ENCODE data around the gene DIAPH3. TPM values are rescaled to one million over a fixed set of nuclear protein-coding genes. Genes with fewer than 3 reads are reported as not detected.

Gene DIAPH3
- total RNA-seq, 5 donors from 2014 or later (not counting 1 experiment from before 2014, with no cell fraction given), result 0.14 to 0.45 (median 0.30) TPM

- Histone ChIP-seq H3K4me1 (ENCODE audit: control insufficient read depth in 1 of 2, extremely low read depth in 1 of 2, insufficient read depth in 2 of 2, low read length in 2 of 2) (no peaks in the 10 kb centered on the region), H3K27ac (ENCODE audit: low read length) (no peak overlapping the region), H3K9me3 (no peaks in the 10 kb centered on the region), H3K27me3 (replicated peaks in 1 of 2; ENCODE audit: control insufficient read depth in 2 of 2, extremely low read depth in 1 of 2, insufficient read depth in 2 of 2, low read length in 1 of 2) (no peaks in the 10 kb centered on the region), H3K4me3 (ENCODE audit: control insufficient read depth in 1 of 2, extremely low read depth in 1 of 2, low read length in 1 of 2) (no peak overlapping the region), H3K36me3 (ENCODE audit: control insufficient read depth in 2 of 2, extremely low read depth in 1 of 2, insufficient read depth in 1 of 2, low read length in 1 of 2) (no peaks in the 10 kb centered on the region)
- peaks cover 0 to 4% (median 0%) of the 10 kb centered on the region in 3 donors for H3K4me1 Mint-ChIP-seq
- ATAC-seq (replicated peaks in 1 of 4) (no peak), DNase-seq (no peak)
- H3K9me3 Mint-ChIP-seq, result no peaks in the 10 kb centered on the region
- no peak overlapping the region for H3K4me3 Mint-ChIP-seq
- no peaks in the 10 kb centered on the region for H3K27me3 Mint-ChIP-seq
- H3K36me3 Mint-ChIP-seq, result no peaks in the 10 kb centered on the region
- CTCF ChIA-PET, result no interaction called here
- POLR2A ChIA-PET, result no interaction called here
- WGBS (ENCODE audit: insufficient coverage), result no CpG with 5 or more reads among the region's 3 CpGs
- no peak overlapping the region for H3K27ac Mint-ChIP-seq
Measured at GRCh38 chr13:60143775-60144174, 20.0 kb downstream of the DIAPH3 start.

GRCh38 chr13:60139272-60139671 is 24.5 kb downstream of the DIAPH3 start:
- peaks cover 0 to 3% of the 10 kb centered on the region in 2 donors for H3K27me3 Mint-ChIP-seq
- H3K4me1 ChIP-seq (ENCODE audit: control insufficient read depth in 1 of 2, extremely low read depth in 1 of 2, insufficient read depth in 2 of 2, low read length in 2 of 2), result peaks cover 0 to 2% of the 10 kb centered on the region in 2 experiments
- no peak overlapping the region for H3K4me3 ChIP-seq (ENCODE audit: control insufficient read depth in 1 of 2, extremely low read depth in 1 of 2, low read length in 1 of 2)
- 97% methylated on average over 3 of the region's 3 CpGs for WGBS (ENCODE audit: insufficient coverage)
- H3K27ac ChIP-seq (ENCODE audit: low read length), result no peak overlapping the region
- no peak for DNase-seq
- no peaks in the 10 kb centered on the region for H3K27me3 ChIP-seq (replicated peaks in 1 of 2; ENCODE audit: control insufficient read depth in 2 of 2, extremely low read depth in 1 of 2, insufficient read depth in 2 of 2, low read length in 1 of 2)
- ATAC-seq (replicated peaks in 1 of 4), result no peak
- no peak overlapping the region for H3K4me3 Mint-ChIP-seq
- ChIA-PET POLR2A (no interaction called here), CTCF (interaction anchor here in 1 of 2 donors (1.0 kb wide), 1 partner anchor 15 kb away, joined by 3 read pairs; no protein-coding TSS in a partner anchor)
- no peaks in the 10 kb centered on the region for H3K36me3 ChIP-seq (ENCODE audit: control insufficient read depth in 2 of 2, extremely low read depth in 1 of 2, insufficient read depth in 1 of 2, low read length in 1 of 2)
- no peak overlapping the region for H3K27ac Mint-ChIP-seq
- no peaks in the 10 kb centered on the region for H3K9me3 Mint-ChIP-seq
- H3K4me1 Mint-ChIP-seq, result peaks cover 0 to 10% (median 5%) of the 10 kb centered on the region in 3 donors
- no peaks in the 10 kb centered on the region for H3K9me3 ChIP-seq
- H3K36me3 Mint-ChIP-seq, result no peaks in the 10 kb centered on the region

- CTCF ChIA-PET, result interaction anchor here in 1 of 2 donors (1.0 kb wide), 1 partner anchor 15 kb away, joined by 3 read pairs; no protein-coding TSS in a partner anchor
- Mint-ChIP-seq H3K4me3 (no peak overlapping the region), H3K27me3 (peaks cover 0 to 3% of the 10 kb centered on the region in 2 donors)
Measured at GRCh38 chr13:60138674-60139073, 25.1 kb downstream of the DIAPH3 start.

GRCh38 chr13:60137911-60138560 is 25.7 kb downstream of the DIAPH3 start:
- no peak overlapping the region for H3K27ac Mint-ChIP-seq
- Histone ChIP-seq H3K4me3 (ENCODE audit: control insufficient read depth in 1 of 2, extremely low read depth in 1 of 2, low read length in 1 of 2) (no peak overlapping the region), H3K27me3 (replicated peaks in 1 of 2; ENCODE audit: control insufficient read depth in 2 of 2, extremely low read depth in 1 of 2, insufficient read depth in 2 of 2, low read length in 1 of 2) (no peaks in the 10 kb centered on the region), H3K36me3 (ENCODE audit: control insufficient read depth in 2 of 2, extremely low read depth in 1 of 2, insufficient read depth in 1 of 2, low read length in 1 of 2) (no peaks in the 10 kb centered on the region), H3K9me3 (no peaks in the 10 kb centered on the region), H3K4me1 (ENCODE audit: control insufficient read depth in 1 of 2, extremely low read depth in 1 of 2, insufficient read depth in 2 of 2, low read length in 2 of 2) (peaks cover 0 to 2% of the 10 kb centered on the region in 2 experiments), H3K27ac (ENCODE audit: low read length) (no peak overlapping the region)
- H3K36me3 Mint-ChIP-seq, result no peaks in the 10 kb centered on the region
- H3K4me1 Mint-ChIP-seq, result peaks cover 0 to 17% (median 9%) of the 10 kb centered on the region in 3 donors
- CTCF ChIA-PET, result no interaction called here
- peaks cover 0 to 3% of the 10 kb centered on the region in 2 donors for H3K27me3 Mint-ChIP-seq
- 100% methylated on average over 4 of the region's 8 CpGs for WGBS (ENCODE audit: insufficient coverage)
- POLR2A ChIA-PET, result interaction anchor here in 1 of 2 donors (1.0 kb wide), 1 partner anchor 12 kb away, joined by 3 read pairs; no protein-coding TSS in a partner anchor
- no peak for ATAC-seq (replicated peaks in 1 of 4)
- H3K9me3 Mint-ChIP-seq, result no peaks in the 10 kb centered on the region
- H3K4me3 Mint-ChIP-seq, result no peak overlapping the region
- no peak for DNase-seq

More at GRCh38 chr13:60138674-60139073, 25.1 kb downstream of the DIAPH3 start:
- ATAC-seq (replicated peaks in 1 of 4) (no peak), DNase-seq (no peak)
- no CpG with 5 or more reads among the region's 1 CpG for WGBS (ENCODE audit: insufficient coverage)
- Histone ChIP-seq H3K9me3 (no peaks in the 10 kb centered on the region), H3K4me1 (ENCODE audit: control insufficient read depth in 1 of 2, extremely low read depth in 1 of 2, insufficient read depth in 2 of 2, low read length in 2 of 2) (peaks cover 0 to 2% of the 10 kb centered on the region in 2 experiments), H3K27ac (ENCODE audit: low read length) (no peak overlapping the region), H3K27me3 (replicated peaks in 1 of 2; ENCODE audit: control insufficient read depth in 2 of 2, extremely low read depth in 1 of 2, insufficient read depth in 2 of 2, low read length in 1 of 2) (no peaks in the 10 kb centered on the region), H3K4me3 (ENCODE audit: control insufficient read depth in 1 of 2, extremely low read depth in 1 of 2, low read length in 1 of 2) (no peak overlapping the region), H3K36me3 (ENCODE audit: control insufficient read depth in 2 of 2, extremely low read depth in 1 of 2, insufficient read depth in 1 of 2, low read length in 1 of 2) (no peaks in the 10 kb centered on the region)
- H3K36me3 Mint-ChIP-seq, result no peaks in the 10 kb centered on the region
- peaks cover 0 to 16% (median 9%) of the 10 kb centered on the region in 3 donors for H3K4me1 Mint-ChIP-seq
- no peaks in the 10 kb centered on the region for H3K9me3 Mint-ChIP-seq
- H3K27ac Mint-ChIP-seq, result no peak overlapping the region
- POLR2A ChIA-PET, result interaction anchor here in 1 of 2 donors (1.0 kb wide), 1 partner anchor 12 kb away, joined by 3 read pairs; no protein-coding TSS in a partner anchor

GRCh38 chr13:60135344-60135743 is 28.4 kb downstream of the DIAPH3 start:
- Mint-ChIP-seq H3K4me1 (peaks cover 0 to 15% (median 9%) of the 10 kb centered on the region in 3 donors), H3K9me3 (no peaks in the 10 kb centered on the region), H3K27me3 (peaks cover 0 to 3% of the 10 kb centered on the region in 2 donors), H3K27ac (no peak overlapping the region), H3K4me3 (no peak overlapping the region), H3K36me3 (no peaks in the 10 kb centered on the region)
- H3K4me1 ChIP-seq (ENCODE audit: control insufficient read depth in 1 of 2, extremely low read depth in 1 of 2, insufficient read depth in 2 of 2, low read length in 2 of 2), result peaks cover 0 to 2% of the 10 kb centered on the region in 2 experiments
- H3K9me3 ChIP-seq, result no peaks in the 10 kb centered on the region
- H3K4me3 ChIP-seq (ENCODE audit: control insufficient read depth in 1 of 2, extremely low read depth in 1 of 2, low read length in 1 of 2), result no peak overlapping the region
- ChIA-PET CTCF (no interaction called here), POLR2A (no interaction called here)
- H3K27ac ChIP-seq (ENCODE audit: low read length), result no peak overlapping the region
- H3K36me3 ChIP-seq (ENCODE audit: control insufficient read depth in 2 of 2, extremely low read depth in 1 of 2, insufficient read depth in 1 of 2, low read length in 1 of 2), result no peaks in the 10 kb centered on the region
- DNase-seq (no peak), ATAC-seq (replicated peaks in 1 of 4) (no peak)
- no CpG with 5 or more reads among the region's 1 CpG for WGBS (ENCODE audit: insufficient coverage)
- no peaks in the 10 kb centered on the region for H3K27me3 ChIP-seq (replicated peaks in 1 of 2; ENCODE audit: control insufficient read depth in 2 of 2, extremely low read depth in 1 of 2, insufficient read depth in 2 of 2, low read length in 1 of 2)

DNA sequence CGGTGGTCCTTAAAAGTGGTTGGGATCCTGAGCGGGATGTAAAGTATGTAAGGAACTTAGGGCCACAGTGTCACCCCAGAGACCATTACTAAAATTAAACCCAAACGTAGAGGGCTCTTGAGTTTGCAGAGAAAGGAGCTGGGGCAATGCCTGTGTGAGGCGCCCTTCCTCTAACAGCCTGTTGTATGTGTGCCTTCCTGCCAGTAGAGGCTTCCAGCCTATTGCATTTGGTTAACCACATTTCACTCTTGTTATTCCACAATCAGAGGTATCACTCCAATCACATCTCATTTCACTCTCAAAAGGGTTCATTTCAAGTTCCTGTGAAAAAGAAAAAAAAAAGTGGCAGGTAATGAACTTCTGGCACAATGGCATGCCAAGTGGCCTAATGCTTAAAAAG is 29.4 kb downstream of the DIAPH3 start:
- DNase-seq, result peak in 1 of 35 experiments; percentile 9
- no peak overlapping the region for H3K27ac Mint-ChIP-seq
- no peak for ATAC-seq (replicated peaks in 1 of 4)
- H3K9me3 Mint-ChIP-seq, result peaks cover 0 to 3% (median 0%) of the 10 kb centered on the region in 3 donors
- no peak overlapping the region for H3K4me3 Mint-ChIP-seq
- H3K27me3 Mint-ChIP-seq, result peaks cover 0 to 3% of the 10 kb centered on the region in 2 donors
- no peak overlapping the region for H3K4me3 ChIP-seq (ENCODE audit: control insufficient read depth in 1 of 2, extremely low read depth in 1 of 2, low read length in 1 of 2)
- ChIA-PET CTCF (no interaction called here), POLR2A (no interaction called here)
- no peak overlapping the region for H3K27ac ChIP-seq (ENCODE audit: low read length)
- peaks cover 0 to 2% of the 10 kb centered on the region in 2 experiments for H3K4me1 ChIP-seq (ENCODE audit: control insufficient read depth in 1 of 2, extremely low read depth in 1 of 2, insufficient read depth in 2 of 2, low read length in 2 of 2)
- no peaks in the 10 kb centered on the region for H3K36me3 ChIP-seq (ENCODE audit: control insufficient read depth in 2 of 2, extremely low read depth in 1 of 2, insufficient read depth in 1 of 2, low read length in 1 of 2)
- no CpG with 5 or more reads among the region's 4 CpGs for WGBS (ENCODE audit: insufficient coverage)
- peaks cover 0 to 15% (median 9%) of the 10 kb centered on the region in 3 donors for H3K4me1 Mint-ChIP-seq
- H3K36me3 Mint-ChIP-seq, result no peaks in the 10 kb centered on the region
- no peaks in the 10 kb centered on the region for H3K9me3 ChIP-seq
- no peaks in the 10 kb centered on the region for H3K27me3 ChIP-seq (replicated peaks in 1 of 2; ENCODE audit: control insufficient read depth in 2 of 2, extremely low read depth in 1 of 2, insufficient read depth in 2 of 2, low read length in 1 of 2)
